H1 (cell line): ENCODE data around the gene SASH3. TPM values are rescaled to one million over a fixed set of nuclear protein-coding genes. Genes with fewer than 3 reads are reported as not detected.

ENCODE experiments used
- CTCF ChIA-PET: fragments of 300-600 bp; sonication (Branson Sonifier 250); formaldehyde crosslinking; loops from one replicate; lab custom pipeline; 2021; ENCODE audit not compliant: partially characterized antibody; lab: Charles Lee
- POLR2A ChIA-PET: fragments of 300-600 bp; sonication (Branson Sonifier 250); formaldehyde crosslinking; loops from one replicate; lab custom pipeline; 2021; ENCODE audit warnings: inconsistent platforms; ENCODE audit not compliant: partially characterized antibody; lab: Charles Lee
- DNase-seq, 2 experiments: peaks; one replicate each; pipeline versions ENCODE4 v3.0.0 to v3.0.0-alpha.2; 2010 to 2022; ENCODE audit warnings: low spot score in 2 of 2, low read depth in 1 of 2, mixed read lengths in 1 of 2
- FAIRE-seq: peaks from 2 replicates; lab custom pipeline; 2011; peaks lifted over from hg19 to GRCh38; lab: Jason Lieb, UNC
- H2AFZ ChIP-seq: 2 replicates; pipeline ENCODE4 v1.8.1; 2012; ENCODE audit warnings: low read length, inconsistent platforms
- H2AK5ac ChIP-seq: 2 replicates; pipeline ENCODE4 v1.6.1; 2013; ENCODE audit warnings: low read depth, low read length
- H2BK120ac ChIP-seq: replicated peaks from 2 replicates; pipeline ENCODE3; 2013; ENCODE audit warnings: low read depth, low read length, inconsistent platforms
- H2BK12ac ChIP-seq: 2 replicates; pipeline ENCODE4 v1.6.1; 2013; ENCODE audit warnings: low read depth, low read length
- H2BK15ac ChIP-seq: 2 replicates; pipeline ENCODE4 v1.6.1; 2013; ENCODE audit warnings: low read length
- H2BK20ac ChIP-seq: 2 replicates; pipeline ENCODE4 v1.6.1; 2013; ENCODE audit warnings: low read length
- H2BK5ac ChIP-seq: 2 replicates; pipeline ENCODE4 v1.6.1; 2013; ENCODE audit warnings: low read depth, low read length
- H3K14ac ChIP-seq: 2 replicates; pipeline ENCODE4 v1.6.1; 2013; ENCODE audit warnings: inconsistent platforms; ENCODE audit not compliant: insufficient read length
- H3K18ac ChIP-seq: 2 replicates; pipeline ENCODE4 v1.6.1; 2013; ENCODE audit warnings: low read length; ENCODE audit errors: extremely low read depth
- H3K23ac ChIP-seq: 2 replicates; pipeline ENCODE4 v1.6.1; 2013; ENCODE audit warnings: inconsistent platforms; ENCODE audit not compliant: insufficient read length
- H3K23me2 ChIP-seq: 2 replicates; pipeline ENCODE4 v1.6.1; 2013; ENCODE audit warnings: low read depth, low read length
- H3K27ac ChIP-seq: 2 replicates; pipeline ENCODE4 v1.6.1; 2011; ENCODE audit warnings: low read depth, low read length, inconsistent platforms
- H3K27me3 ChIP-seq, 4 experiments: replicated peaks in 1 of 4; 1 replicate in 1 of 4; 2 replicates in 3 of 4; pipeline versions ENCODE4 v1.6.1 to v1.8.1; 2011 to 2013; ENCODE audit warnings: low read length in 3 of 4, mild to moderate bottlenecking in 3 of 4, inconsistent platforms in 2 of 4, mixed read lengths in 2 of 4, moderate library complexity in 1 of 4; ENCODE audit not compliant: control insufficient read depth in 3 of 4, insufficient read depth in 3 of 4; ENCODE audit errors: extremely low read depth in 1 of 4
- H3K36me3 ChIP-seq, 4 experiments: 2 replicates each; pipeline versions ENCODE4 v1.6.1 to v1.8.1; 2011 to 2013; ENCODE audit warnings: mild to moderate bottlenecking in 4 of 4, low read length in 3 of 4, moderate library complexity in 2 of 4, control low read depth in 1 of 4, inconsistent platforms in 1 of 4; ENCODE audit not compliant: insufficient read depth in 4 of 4, control insufficient read depth in 2 of 4
- H3K4ac ChIP-seq: replicated peaks from 2 replicates; pipeline ENCODE3; 2013; ENCODE audit warnings: low read length, low read depth, mixed read lengths, inconsistent platforms; ENCODE audit not compliant: insufficient read length
- H3K4me1 ChIP-seq, 4 experiments: replicated peaks in 1 of 4; 1 replicate in 1 of 4; 2 replicates in 3 of 4; pipeline versions ENCODE4 v1.6.1 to v1.8.1; 2011 to 2013; ENCODE audit warnings: low read length in 3 of 4, inconsistent platforms in 2 of 4, mixed read lengths in 1 of 4; ENCODE audit not compliant: insufficient read depth in 4 of 4, control insufficient read depth in 3 of 4
- H3K4me2 ChIP-seq, 2 experiments: 2 replicates each; pipeline versions ENCODE4 v1.6.1 to v1.8.1; 2011 to 2013; ENCODE audit warnings: low read depth in 2 of 2, low read length in 2 of 2, control low read depth in 1 of 2, inconsistent platforms in 1 of 2, mild to moderate bottlenecking in 1 of 2; ENCODE audit not compliant: insufficient read depth in 1 of 2
- H3K4me3 ChIP-seq, 4 experiments: fragments of 200-600, 300-600 bp in 1 of 4; sonication (generic), shearing (Covaris generic), sonication (Bioruptor Twin) in 1 of 4; 2 replicates each; pipeline versions ENCODE4 v1.5.1 to v1.8.1; 2011 to 2016; ENCODE audit warnings: low read length in 4 of 4, low read depth in 3 of 4, control low read depth in 2 of 4, inconsistent platforms in 2 of 4, mild to moderate bottlenecking in 2 of 4, mixed read lengths in 1 of 4, moderate library complexity in 1 of 4; ENCODE audit not compliant: insufficient read depth in 2 of 4; ENCODE audit errors: extremely low read depth in 1 of 4
- H3K56ac ChIP-seq: replicated peaks from 2 replicates; pipeline ENCODE3; 2013; ENCODE audit warnings: low read depth, mild to moderate bottlenecking, mixed read lengths, low read length, inconsistent platforms; ENCODE audit not compliant: insufficient read length
- H3K79me1 ChIP-seq: 2 replicates; pipeline ENCODE4 v1.6.1; 2013; ENCODE audit warnings: low read depth, low read length, control low read depth
- H3K79me2 ChIP-seq, 2 experiments: 2 replicates each; pipeline versions ENCODE4 v1.6.1 to v1.8.1; 2012 to 2013; ENCODE audit warnings: low read length in 2 of 2, mild to moderate bottlenecking in 2 of 2, inconsistent platforms in 1 of 2; ENCODE audit not compliant: insufficient read depth in 2 of 2, control insufficient read depth in 1 of 2
- H3K9ac ChIP-seq, 4 experiments: replicated peaks in 1 of 4; 1 replicate in 1 of 4; 2 replicates in 3 of 4; pipeline versions ENCODE4 v1.6.1 to v1.8.1; 2011 to 2013; ENCODE audit warnings: low read depth in 3 of 4, low read length in 3 of 4, control low read depth in 2 of 4, mild to moderate bottlenecking in 2 of 4, moderate library complexity in 2 of 4, inconsistent platforms in 1 of 4; ENCODE audit errors: extremely low read depth in 1 of 4
- H3K9me3 ChIP-seq, 2 experiments: 2 replicates each; pipeline versions ENCODE4 v1.6.1 to v1.8.1; 2012 to 2013; ENCODE audit warnings: mild to moderate bottlenecking in 2 of 2, moderate library complexity in 2 of 2, control low read depth in 1 of 2, inconsistent platforms in 1 of 2, low read depth in 1 of 2, low read length in 1 of 2, mixed read lengths in 1 of 2; ENCODE audit not compliant: insufficient read depth in 2 of 2
- H4K20me1 ChIP-seq, 2 experiments: replicated peaks in 1 of 2; 2 replicates each; pipeline versions ENCODE3 to v1.8.1; 2011 to 2013; ENCODE audit warnings: inconsistent platforms in 2 of 2, low read length in 2 of 2, mild to moderate bottlenecking in 1 of 2; ENCODE audit not compliant: insufficient read depth in 2 of 2, control insufficient read depth in 1 of 2
- H4K5ac ChIP-seq: 2 replicates; pipeline ENCODE4 v1.6.1; 2013; ENCODE audit warnings: low read length, low read depth, mixed read lengths, inconsistent platforms; ENCODE audit not compliant: insufficient read length
- H4K8ac ChIP-seq: 2 replicates; pipeline ENCODE4 v1.8.0; 2013; ENCODE audit warnings: mild to moderate bottlenecking, moderate library complexity, low read length, inconsistent platforms; ENCODE audit not compliant: insufficient read depth; ENCODE audit errors: extremely low read depth
- H4K91ac ChIP-seq: replicated peaks from 2 replicates; pipeline ENCODE3; 2013; ENCODE audit warnings: low read length, mixed read lengths, inconsistent platforms; ENCODE audit not compliant: insufficient read length
- ASH2L ChIP-seq: fragments of 200-600, 300-600 bp; sonication (generic); IDR thresholded peaks from one replicate; pipeline ENCODE4 v1.7.1; 2017; ENCODE audit warnings: low read length
- CBX5 ChIP-seq: fragments of 300-800, 300-1000 bp; sonication (generic); IDR thresholded peaks from 2 replicates; pipeline ENCODE4 v1.7.1; 2016; ENCODE audit warnings: antibody characterized with exemption, low read length, low read depth
- CEBPB ChIP-seq: IDR thresholded peaks from 2 replicates; pipeline ENCODE4 v1.6.1; 2012; ENCODE audit warnings: low read depth, low read length
- EGR1 ChIP-seq: IDR thresholded peaks from 2 replicates; pipeline ENCODE4 v1.6.1; 2011; ENCODE audit warnings: low read depth, low read length, borderline replicate concordance
- HDAC2 ChIP-seq, 2 experiments: fragments of 300-600 bp in 1 of 2; sonication (generic) in 1 of 2; IDR thresholded peaks; 2 replicates each; pipeline ENCODE4 v1.6.1; 2011 to 2012; ENCODE audit warnings: low read depth in 2 of 2, low read length in 2 of 2, mild to moderate bottlenecking in 2 of 2, moderate library complexity in 2 of 2, borderline replicate concordance in 1 of 2, inconsistent platforms in 1 of 2
- KDM4A ChIP-seq: IDR thresholded peaks from one replicate; pipeline ENCODE4 v1.7.1; 2012; ENCODE audit warnings: low read depth, mild to moderate bottlenecking, moderate library complexity, low read length, inconsistent platforms; ENCODE audit not compliant: severe bottlenecking
- NANOG ChIP-seq: IDR thresholded peaks from 2 replicates; pipeline ENCODE4 v1.6.1; 2011; ENCODE audit warnings: low read length, low read depth, mild to moderate bottlenecking, inconsistent platforms; ENCODE audit not compliant: insufficient read depth, poor library complexity, severe bottlenecking
- POLR2A ChIP-seq, 2 experiments: IDR thresholded peaks; 1 replicate in 1 of 2; 2 replicates in 1 of 2; pipeline ENCODE4 v1.6.1; 2011; ENCODE audit warnings: low read depth in 2 of 2, low read length in 2 of 2, mild to moderate bottlenecking in 2 of 2; ENCODE audit errors: control extremely low read depth in 1 of 2
- POU5F1 ChIP-seq: IDR thresholded peaks from 2 replicates; pipeline ENCODE4 v1.6.1; 2011; ENCODE audit warnings: low read depth, mild to moderate bottlenecking, low read length, moderate library complexity
- SIRT6 ChIP-seq: IDR thresholded peaks from one replicate; pipeline ENCODE4 v1.7.1; 2012; ENCODE audit warnings: low read length, inconsistent platforms
- SIX5 ChIP-seq: IDR thresholded peaks from 2 replicates; pipeline ENCODE4 v1.6.1; 2011; ENCODE audit warnings: mild to moderate bottlenecking, low read depth, low read length
- TBP ChIP-seq: IDR thresholded peaks from 2 replicates; pipeline ENCODE4 v1.6.1; 2011; ENCODE audit warnings: low read depth, low read length, improper control_type of control experiment
- WGBS, 2 experiments: shearing (Covaris generic) in 1 of 2; methylation state at CpG; one replicate each; pipeline versions ENCODE4 v1.1.6 to v1.1.7; 2013 to 2015; ENCODE audit warnings: low lambda C conversion rate in 2 of 2, mixed read lengths in 2 of 2, inconsistent platforms in 1 of 2, low coverage in 1 of 2, missing lambda C conversion rate in 1 of 2; ENCODE audit not compliant: insufficient replicate concordance in 2 of 2, insufficient coverage in 1 of 2, insufficient read length in 1 of 2; ENCODE audit errors: extremely low coverage in 1 of 2, missing lambda C conversion rate in 1 of 2; 5-methylcytosine and 5-hydroxymethylcytosine counted together
- polyA plus RNA-seq, 7 experiments: library from polyadenylated mRNA; depleted of rRNA in 3 of 7; stranded (reverse) in 5 of 7; unstranded in 2 of 7; fragments of >200 nt in 5 of 7; fragments of 200-250 nt in 2 of 7; gene quantifications; 1 replicate in 5 of 7; 2 replicates in 1 of 7; 4 replicates in 1 of 7; pipeline versions ENCODE4 v1.2.1 to v1.2.3, GENCODE V29; 2011 to 2013; ENCODE audit warnings: missing spikeins in 2 of 7, mixed read lengths in 2 of 7
- total RNA-seq: library from RNA; stranded (reverse); fragmentation: NEBNext Ultra II Directional; extraction: Animal tissue kit (Norgen Biotek cat#: 25700); gene quantifications from 2 replicates; pipeline ENCODE4 v1.2.1, GENCODE V29; 2021
- TF ChIP-seq, protein P1 (sequence below): IDR thresholded peaks from 2 replicates; pipeline ENCODE4 v1.6.1; 2011; ENCODE audit warnings: low read depth, mild to moderate bottlenecking, low read length; ENCODE audit not compliant: insufficient read depth

Gene SASH3
- total and polyA plus RNA-seq, 2 of the 8 experiments (the other 6 are each of a cell fraction or from before 2014, with no cell fraction given): not detected

DNA sequence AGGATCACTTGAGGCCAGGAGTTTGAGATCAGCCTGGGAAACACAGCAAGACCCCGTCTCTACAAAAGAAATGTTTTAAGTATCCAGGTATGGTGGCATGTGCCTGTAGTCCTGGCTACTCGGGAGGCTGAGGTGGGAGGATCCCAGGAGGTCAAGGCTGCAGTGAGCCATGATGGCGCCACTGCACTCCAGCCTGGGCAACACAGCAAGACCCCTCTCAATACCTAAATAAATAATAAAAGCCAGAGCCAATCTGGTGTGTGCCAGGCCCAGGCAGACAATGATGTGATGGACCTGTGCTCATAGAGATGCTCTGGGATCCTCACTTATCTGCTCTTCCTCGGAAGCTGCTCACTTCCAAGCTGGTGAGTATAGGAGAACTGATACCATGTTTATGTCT is 18.2 kb upstream of the SASH3 start:
- no peak overlapping the region for H4K91ac ChIP-seq
- no peaks in the 10 kb centered on the region for H3K23me2 ChIP-seq
- no peaks in the 10 kb centered on the region for H3K4me1 ChIP-seq
- H2BK120ac ChIP-seq: no peak overlapping the region
- H2BK5ac ChIP-seq: no peak overlapping the region
- no peaks in the 10 kb centered on the region for H3K27me3 ChIP-seq
- no peak overlapping the region for H2BK20ac ChIP-seq
- H3K4ac ChIP-seq: no peak overlapping the region
- no peak overlapping the region for H3K4me3 ChIP-seq
- WGBS, 2 experiments: 93% methylated on average over 4 of the region's 4 CpGs; no CpG with 5 or more reads in 1 of the 2 experiments
- no peak overlapping the region for H4K8ac ChIP-seq
- H4K5ac ChIP-seq: no peak overlapping the region
- H2BK12ac ChIP-seq: no peak overlapping the region
- ChIA-PET POLR2A (no interaction called here), CTCF (interaction anchor here (1.2 kb wide), 1 partner anchor 155 kb away, joined by 4 read pairs; no protein-coding TSS in a partner anchor)
- no peak overlapping the region for H3K18ac ChIP-seq
- no peak overlapping the region for H2AK5ac ChIP-seq
- no peak overlapping the region for H3K14ac ChIP-seq
- H2BK15ac ChIP-seq: no peak overlapping the region
- H3K4me2 ChIP-seq: no peak overlapping the region
- FAIRE-seq: no peak
- DNase-seq: no peak
- no peak overlapping the region for H3K23ac ChIP-seq
- H3K9ac ChIP-seq: no peak overlapping the region
- H4K20me1 ChIP-seq: no peaks in the 10 kb centered on the region
- H3K9me3 ChIP-seq: no peaks in the 10 kb centered on the region
- H3K27ac ChIP-seq: no peak overlapping the region
- no peaks in the 10 kb centered on the region for H3K79me2 ChIP-seq
- H3K36me3 ChIP-seq: no peaks in the 10 kb centered on the region
- H3K56ac ChIP-seq: no peak overlapping the region
- H2AFZ ChIP-seq: no peak overlapping the region
- no peaks in the 10 kb centered on the region for H3K79me1 ChIP-seq
- TF ChIP-seq POU5F1: no peak
- no peak for TF ChIP-seq TBP
- no peak for TF ChIP-seq KDM4A
- no peak for TF ChIP-seq POLR2A (IDR thresholded peaks at IDR 0.05; ENCODE audit: control extremely low read depth in 1 of 2, low read depth in 2 of 2, low read length in 2 of 2)
- no peak for TF ChIP-seq ASH2L
- no peak for TF ChIP-seq CEBPB
- no peak for TF ChIP-seq SIRT6
- TF ChIP-seq CBX5: no peak
- TF ChIP-seq SIX5: no peak
- TF ChIP-seq, protein P1, sequence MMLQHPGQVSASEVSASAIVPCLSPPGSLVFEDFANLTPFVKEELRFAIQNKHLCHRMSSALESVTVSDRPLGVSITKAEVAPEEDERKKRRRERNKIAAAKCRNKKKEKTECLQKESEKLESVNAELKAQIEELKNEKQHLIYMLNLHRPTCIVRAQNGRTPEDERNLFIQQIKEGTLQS: no peak
- TF ChIP-seq HDAC2 (IDR thresholded peaks at IDR 0.05; ENCODE audit: borderline replicate concordance in 1 of 2, low read depth in 2 of 2, low read length in 2 of 2): no peak
- no peak for TF ChIP-seq NANOG
- TF ChIP-seq EGR1: no peak
